ENCODE measurements around the gene PIP5K1A.

The PIP5K1A gene

GRCh38 chr1:151164732-151165280, 33.5 kb upstream of the PIP5K1A start:
- POLR2A ChIA-PET = interaction anchor here (0.7 to 1.6 kb wide), 5 partner anchors 11 to 35 kb away, joined by 3 to 8 read pairs (median 3); partner anchors contain the start of genes SEMA6C, TMOD4 and VPS72
- TF ChIP-seq CTCF (IDR thresholded peaks at IDR 0.05; ENCODE audit: insufficient read depth, low read length, missing control alignments) = no peak
- CTCF ChIA-PET = interaction anchor here (0.6 to 19.8 kb wide), 8 partner anchors 9 to 189 kb away, joined by 3 to 412 read pairs (median 4); partner anchors contain the start of genes TMOD4 and TNFAIP8L2
- no peak for DNase-seq (ENCODE audit: low read depth, low spot score)
- peak overlapping the region; percentile 87 for H3K4me3 ChIP-seq (ENCODE audit: low read depth, low read length)

- no peak for DNase-seq (ENCODE audit: low read depth, low spot score)
- ChIA-PET CTCF (interaction anchor here (0.8 to 19.8 kb wide), 7 partner anchors 10 to 141 kb away, joined by 3 to 412 read pairs (median 5); partner anchors contain the start of genes TMOD4 and TNFAIP8L2), POLR2A (interaction anchor here (0.7 to 1.6 kb wide), 6 partner anchors 11 to 66 kb away, joined by 3 to 8 read pairs (median 3); partner anchors contain the start of genes SEMA6C, TMOD4 and VPS72)
- no peak for TF ChIP-seq CTCF (IDR thresholded peaks at IDR 0.05; ENCODE audit: insufficient read depth, low read length, missing control alignments)
- H3K4me3 ChIP-seq (ENCODE audit: low read depth, low read length) = peak overlapping the region; percentile 87
Observed at GRCh38 chr1:151165281-151165737, 33.0 kb upstream of the PIP5K1A start.

GRCh38 chr1:151165738-151166504, 32.4 kb upstream of the PIP5K1A start, which contains the start of the genes LYSMD1 and SCNM1:
LYSMD1 (minus strand) TSS chr1:151165902; CDS start chr1:151165258, 644 bp downstream.
SCNM1 (plus strand) TSS chr1:151166144; CDS start chr1:151166153, 9 bp downstream.
- CTCF ChIA-PET = interaction anchor here (0.8 to 19.8 kb wide), 9 partner anchors 10 to 142 kb away, joined by 3 to 412 read pairs (median 4); partner anchors contain the start of genes TMOD4 and TNFAIP8L2
- POLR2A ChIA-PET = interaction anchor here (0.8 to 1.6 kb wide), 5 partner anchors 10 to 115 kb away, joined by 3 to 8 read pairs (median 3); partner anchors contain the start of genes TMOD4 and VPS72
- TF ChIP-seq CTCF (IDR thresholded peaks at IDR 0.05; ENCODE audit: insufficient read depth, low read length, missing control alignments) = no peak
- peak; percentile 95 for DNase-seq (ENCODE audit: low read depth, low spot score)
- peak within 1 kb of the TSS; percentile 99 for H3K4me3 ChIP-seq (ENCODE audit: low read depth, low read length)

GRCh38 chr1:151166505-151166956, 31.8 kb upstream of the PIP5K1A start:
- DNase-seq (ENCODE audit: low read depth, low spot score) = no peak
- H3K4me3 ChIP-seq (ENCODE audit: low read depth, low read length) = peak overlapping the region; percentile 99
- TF ChIP-seq CTCF (IDR thresholded peaks at IDR 0.05; ENCODE audit: insufficient read depth, low read length, missing control alignments) = no peak
- ChIA-PET POLR2A (interaction anchor here (1.2 kb wide), 1 partner anchor 115 kb away, joined by 3 read pairs; no protein-coding TSS in a partner anchor), CTCF (interaction anchor here (0.9 to 19.8 kb wide), 6 partner anchors 10 to 142 kb away, joined by 3 to 412 read pairs (median 16); partner anchors contain the start of genes TMOD4 and TNFAIP8L2)

GRCh38 chr1:151167116-151167515, 31.2 kb upstream of the PIP5K1A start:
- ChIA-PET CTCF (interaction anchor here (1.0 to 19.8 kb wide), 5 partner anchors 9 to 143 kb away, joined by 3 to 412 read pairs (median 29); partner anchors contain the start of genes TMOD4 and TNFAIP8L2), POLR2A (no interaction called here)
- H3K4me3 ChIP-seq (ENCODE audit: low read depth, low read length) = peak overlapping the region; percentile 99
- no peak for TF ChIP-seq CTCF (IDR thresholded peaks at IDR 0.05; ENCODE audit: insufficient read depth, low read length, missing control alignments)
- DNase-seq (ENCODE audit: low read depth, low spot score) = no peak

Measured in AG04449 (cell line).